ENCODE data around the gene TRAK1.

Gene TRAK1

GRCh38 chr3:42216931-42217333, 125.8 kb downstream of the TRAK1 start:
- no peak overlapping the region for H3K27ac ChIP-seq (ENCODE audit: low read depth, low read length)
- peaks cover 10% of the 10 kb centered on the region; the same call in 1 of the 2 replicates for H3K4me1 ChIP-seq (ENCODE audit: insufficient read depth, low read length)
- no peak overlapping the region for H3K4me3 ChIP-seq (ENCODE audit: low read length)
- peaks cover 24% of the 10 kb centered on the region for H3K36me3 ChIP-seq (ENCODE audit: insufficient read depth, low read length)
- H3K9ac ChIP-seq (ENCODE audit: low read depth, low read length): no peak overlapping the region
- H3K27me3 ChIP-seq (ENCODE audit: insufficient read depth, low read length): no peaks in the 10 kb centered on the region
- H3K9me3 ChIP-seq (ENCODE audit: insufficient read depth, low read depth, low read length): no peaks in the 10 kb centered on the region
- 73% methylated on average over 4 of the region's 5 CpGs for WGBS

- peaks cover 46% of the 10 kb centered on the region for H3K36me3 ChIP-seq (ENCODE audit: insufficient read depth, low read length)
- no peaks in the 10 kb centered on the region for H3K4me1 ChIP-seq (ENCODE audit: insufficient read depth, low read length)
- H3K4me3 ChIP-seq (ENCODE audit: low read length): no peak overlapping the region
- WGBS: 94% methylated on average over 17 of the region's 17 CpGs
- H3K27ac ChIP-seq (ENCODE audit: low read depth, low read length): no peak overlapping the region
- H3K9ac ChIP-seq (ENCODE audit: low read depth, low read length): no peak overlapping the region
- no peaks in the 10 kb centered on the region for H3K9me3 ChIP-seq (ENCODE audit: insufficient read depth, low read depth, low read length)
- H3K27me3 ChIP-seq (ENCODE audit: insufficient read depth, low read length): no peaks in the 10 kb centered on the region
Observed at GRCh38 chr3:42220436-42221121, 129.4 kb downstream of the TRAK1 start.

- H3K27me3 ChIP-seq (ENCODE audit: insufficient read depth, low read length): no peaks in the 10 kb centered on the region
- H3K9ac ChIP-seq (ENCODE audit: low read depth, low read length): no peak overlapping the region
- H3K4me1 ChIP-seq (ENCODE audit: insufficient read depth, low read length): no peaks in the 10 kb centered on the region
- no peak overlapping the region for H3K4me3 ChIP-seq (ENCODE audit: low read length)
- no peak overlapping the region for H3K27ac ChIP-seq (ENCODE audit: low read depth, low read length)
- no peaks in the 10 kb centered on the region for H3K9me3 ChIP-seq (ENCODE audit: insufficient read depth, low read depth, low read length)
- H3K36me3 ChIP-seq (ENCODE audit: insufficient read depth, low read length): peaks cover 45% of the 10 kb centered on the region
- WGBS: 97% methylated on average over 31 of the region's 31 CpGs
Observed at GRCh38 chr3:42222942-42223693, 132.0 kb downstream of the TRAK1 start.

- Histone ChIP-seq H3K4me1 (ENCODE audit: insufficient read depth, low read length) (no peaks in the 10 kb centered on the region), H3K9ac (ENCODE audit: low read depth, low read length) (no peak overlapping the region), H3K27me3 (ENCODE audit: insufficient read depth, low read length) (no peaks in the 10 kb centered on the region), H3K27ac (ENCODE audit: low read depth, low read length) (no peak overlapping the region), H3K9me3 (ENCODE audit: insufficient read depth, low read depth, low read length) (no peaks in the 10 kb centered on the region), H3K36me3 (ENCODE audit: insufficient read depth, low read length) (peaks cover 44% of the 10 kb centered on the region), H3K4me3 (ENCODE audit: low read length) (no peak overlapping the region)
- WGBS: 96% methylated on average over 9 of the region's 9 CpGs
Observed at GRCh38 chr3:42224178-42224577, 133.0 kb downstream of the TRAK1 start.

- H3K4me1 ChIP-seq (ENCODE audit: insufficient read depth, low read length): no peaks in the 10 kb centered on the region
- H3K4me3 ChIP-seq (ENCODE audit: low read length): no peak overlapping the region
- no peaks in the 10 kb centered on the region for H3K9me3 ChIP-seq (ENCODE audit: insufficient read depth, low read depth, low read length)
- 94% methylated on average over 11 of the region's 12 CpGs for WGBS
- H3K36me3 ChIP-seq (ENCODE audit: insufficient read depth, low read length): peaks cover 41% of the 10 kb centered on the region
- no peak overlapping the region for H3K9ac ChIP-seq (ENCODE audit: low read depth, low read length)
- no peak overlapping the region for H3K27ac ChIP-seq (ENCODE audit: low read depth, low read length)
- H3K27me3 ChIP-seq (ENCODE audit: insufficient read depth, low read length): no peaks in the 10 kb centered on the region
Observed at GRCh38 chr3:42224658-42225421, 133.7 kb downstream of the TRAK1 start.

GRCh38 chr3:42225486-42226363, 134.6 kb downstream of the TRAK1 start:
- no peak overlapping the region for H3K4me3 ChIP-seq (ENCODE audit: low read length)
- H3K27me3 ChIP-seq (ENCODE audit: insufficient read depth, low read length): no peaks in the 10 kb centered on the region
- WGBS: 96% methylated on average over 4 of the region's 5 CpGs
- no peaks in the 10 kb centered on the region for H3K9me3 ChIP-seq (ENCODE audit: insufficient read depth, low read depth, low read length)
- no peak overlapping the region for H3K27ac ChIP-seq (ENCODE audit: low read depth, low read length)
- H3K4me1 ChIP-seq (ENCODE audit: insufficient read depth, low read length): no peaks in the 10 kb centered on the region; the same call in 1 of the 2 replicates
- peaks cover 37% of the 10 kb centered on the region for H3K36me3 ChIP-seq (ENCODE audit: insufficient read depth, low read length)
- H3K9ac ChIP-seq (ENCODE audit: low read depth, low read length): no peak overlapping the region

GRCh38 chr3:42226470-42227425, 135.6 kb downstream of the TRAK1 start:
- 89% methylated on average over 11 of the region's 11 CpGs for WGBS
- no peaks in the 10 kb centered on the region; the same call in 1 of the 2 replicates for H3K4me1 ChIP-seq (ENCODE audit: insufficient read depth, low read length)
- H3K9me3 ChIP-seq (ENCODE audit: insufficient read depth, low read depth, low read length): no peaks in the 10 kb centered on the region
- no peak overlapping the region for H3K9ac ChIP-seq (ENCODE audit: low read depth, low read length)
- H3K27ac ChIP-seq (ENCODE audit: low read depth, low read length): no peak overlapping the region
- no peak overlapping the region for H3K4me3 ChIP-seq (ENCODE audit: low read length)
- peaks cover 37% of the 10 kb centered on the region for H3K36me3 ChIP-seq (ENCODE audit: insufficient read depth, low read length)
- no peaks in the 10 kb centered on the region for H3K27me3 ChIP-seq (ENCODE audit: insufficient read depth, low read length)

GRCh38 chr3:42228796-42229195, 137.6 kb downstream of the TRAK1 start:
- no peaks in the 10 kb centered on the region for H3K9me3 ChIP-seq (ENCODE audit: insufficient read depth, low read depth, low read length)
- no peak overlapping the region for H3K9ac ChIP-seq (ENCODE audit: low read depth, low read length)
- no peak overlapping the region for H3K4me3 ChIP-seq (ENCODE audit: low read length)
- peaks cover 17% of the 10 kb centered on the region for H3K36me3 ChIP-seq (ENCODE audit: insufficient read depth, low read length)
- WGBS: 50% methylated on average over 5 of the region's 5 CpGs
- H3K27ac ChIP-seq (ENCODE audit: low read depth, low read length): no peak overlapping the region
- no peaks in the 10 kb centered on the region; the same call in 1 of the 2 replicates for H3K4me1 ChIP-seq (ENCODE audit: insufficient read depth, low read length)
- H3K27me3 ChIP-seq (ENCODE audit: insufficient read depth, low read length): no peaks in the 10 kb centered on the region

GRCh38 chr3:42229266-42229941, 138.2 kb downstream of the TRAK1 start:
- H3K27ac ChIP-seq (ENCODE audit: low read depth, low read length): no peak overlapping the region
- no peak overlapping the region for H3K9ac ChIP-seq (ENCODE audit: low read depth, low read length)
- H3K9me3 ChIP-seq (ENCODE audit: insufficient read depth, low read depth, low read length): no peaks in the 10 kb centered on the region
- 89% methylated on average over 5 of the region's 5 CpGs for WGBS
- H3K4me3 ChIP-seq (ENCODE audit: low read length): no peak overlapping the region
- peaks cover 10% of the 10 kb centered on the region; the same call in 1 of the 2 replicates for H3K36me3 ChIP-seq (ENCODE audit: insufficient read depth, low read length)
- H3K4me1 ChIP-seq (ENCODE audit: insufficient read depth, low read length): no peaks in the 10 kb centered on the region; the same call in 1 of the 2 replicates
- H3K27me3 ChIP-seq (ENCODE audit: insufficient read depth, low read length): no peaks in the 10 kb centered on the region
